ENCODE measurements around the gene MKI67.
"Not testable (repeated sequence)": the region's sequence is repeated elsewhere in the genome, so short reads cannot be mapped to it uniquely, and the experiment has no call there.

MKI67 gene, protein sequence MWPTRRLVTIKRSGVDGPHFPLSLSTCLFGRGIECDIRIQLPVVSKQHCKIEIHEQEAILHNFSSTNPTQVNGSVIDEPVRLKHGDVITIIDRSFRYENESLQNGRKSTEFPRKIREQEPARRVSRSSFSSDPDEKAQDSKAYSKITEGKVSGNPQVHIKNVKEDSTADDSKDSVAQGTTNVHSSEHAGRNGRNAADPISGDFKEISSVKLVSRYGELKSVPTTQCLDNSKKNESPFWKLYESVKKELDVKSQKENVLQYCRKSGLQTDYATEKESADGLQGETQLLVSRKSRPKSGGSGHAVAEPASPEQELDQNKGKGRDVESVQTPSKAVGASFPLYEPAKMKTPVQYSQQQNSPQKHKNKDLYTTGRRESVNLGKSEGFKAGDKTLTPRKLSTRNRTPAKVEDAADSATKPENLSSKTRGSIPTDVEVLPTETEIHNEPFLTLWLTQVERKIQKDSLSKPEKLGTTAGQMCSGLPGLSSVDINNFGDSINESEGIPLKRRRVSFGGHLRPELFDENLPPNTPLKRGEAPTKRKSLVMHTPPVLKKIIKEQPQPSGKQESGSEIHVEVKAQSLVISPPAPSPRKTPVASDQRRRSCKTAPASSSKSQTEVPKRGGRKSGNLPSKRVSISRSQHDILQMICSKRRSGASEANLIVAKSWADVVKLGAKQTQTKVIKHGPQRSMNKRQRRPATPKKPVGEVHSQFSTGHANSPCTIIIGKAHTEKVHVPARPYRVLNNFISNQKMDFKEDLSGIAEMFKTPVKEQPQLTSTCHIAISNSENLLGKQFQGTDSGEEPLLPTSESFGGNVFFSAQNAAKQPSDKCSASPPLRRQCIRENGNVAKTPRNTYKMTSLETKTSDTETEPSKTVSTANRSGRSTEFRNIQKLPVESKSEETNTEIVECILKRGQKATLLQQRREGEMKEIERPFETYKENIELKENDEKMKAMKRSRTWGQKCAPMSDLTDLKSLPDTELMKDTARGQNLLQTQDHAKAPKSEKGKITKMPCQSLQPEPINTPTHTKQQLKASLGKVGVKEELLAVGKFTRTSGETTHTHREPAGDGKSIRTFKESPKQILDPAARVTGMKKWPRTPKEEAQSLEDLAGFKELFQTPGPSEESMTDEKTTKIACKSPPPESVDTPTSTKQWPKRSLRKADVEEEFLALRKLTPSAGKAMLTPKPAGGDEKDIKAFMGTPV (N-terminal part only)

DNA sequence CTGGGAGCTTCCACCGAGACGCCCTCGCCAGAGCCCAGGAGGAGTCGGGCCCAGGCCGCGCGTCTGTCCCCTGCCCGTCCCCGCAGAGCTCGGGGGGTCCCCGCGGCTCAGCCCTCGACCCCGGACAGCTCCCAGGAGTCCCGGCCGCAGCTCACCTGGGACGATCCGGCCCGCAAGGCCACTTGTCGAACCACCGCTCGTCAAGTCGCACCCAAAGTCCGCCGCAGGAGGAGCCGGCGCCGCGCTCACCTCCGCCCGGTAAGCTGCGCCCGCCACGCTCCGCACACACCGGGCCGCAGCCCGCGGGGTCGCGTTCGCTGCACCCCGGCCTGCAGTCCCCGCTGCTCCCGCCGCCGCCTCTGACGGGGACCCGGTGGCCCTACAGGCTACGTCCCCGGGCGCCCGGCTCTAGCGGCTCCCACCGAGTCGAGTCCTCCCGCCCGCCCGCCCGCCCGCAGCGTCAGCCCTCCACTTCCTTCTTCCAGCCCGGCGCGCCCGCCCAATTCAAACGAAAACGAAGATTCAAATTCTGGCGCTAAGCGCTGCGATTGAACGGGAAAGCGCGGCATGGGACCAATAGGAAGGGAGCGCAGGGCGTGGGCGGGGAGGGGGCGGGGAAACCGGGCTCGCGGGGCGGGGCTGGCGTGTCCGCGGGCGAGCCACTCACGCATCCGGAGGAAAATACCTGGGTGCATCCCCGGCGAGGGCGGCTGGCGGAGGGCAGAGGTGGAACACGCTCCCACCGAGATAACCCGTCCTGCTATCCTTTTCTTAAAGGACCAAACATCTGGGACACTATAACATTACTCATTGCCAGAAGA lies at the start of gene MKI67:
Gene MKI67 (minus strand): TSS at position 480 of the 821 bp plus-strand sequence. CDS start 756 bp downstream, outside the sequence.
- peak; percentile 91 for DNase-seq

DNA sequence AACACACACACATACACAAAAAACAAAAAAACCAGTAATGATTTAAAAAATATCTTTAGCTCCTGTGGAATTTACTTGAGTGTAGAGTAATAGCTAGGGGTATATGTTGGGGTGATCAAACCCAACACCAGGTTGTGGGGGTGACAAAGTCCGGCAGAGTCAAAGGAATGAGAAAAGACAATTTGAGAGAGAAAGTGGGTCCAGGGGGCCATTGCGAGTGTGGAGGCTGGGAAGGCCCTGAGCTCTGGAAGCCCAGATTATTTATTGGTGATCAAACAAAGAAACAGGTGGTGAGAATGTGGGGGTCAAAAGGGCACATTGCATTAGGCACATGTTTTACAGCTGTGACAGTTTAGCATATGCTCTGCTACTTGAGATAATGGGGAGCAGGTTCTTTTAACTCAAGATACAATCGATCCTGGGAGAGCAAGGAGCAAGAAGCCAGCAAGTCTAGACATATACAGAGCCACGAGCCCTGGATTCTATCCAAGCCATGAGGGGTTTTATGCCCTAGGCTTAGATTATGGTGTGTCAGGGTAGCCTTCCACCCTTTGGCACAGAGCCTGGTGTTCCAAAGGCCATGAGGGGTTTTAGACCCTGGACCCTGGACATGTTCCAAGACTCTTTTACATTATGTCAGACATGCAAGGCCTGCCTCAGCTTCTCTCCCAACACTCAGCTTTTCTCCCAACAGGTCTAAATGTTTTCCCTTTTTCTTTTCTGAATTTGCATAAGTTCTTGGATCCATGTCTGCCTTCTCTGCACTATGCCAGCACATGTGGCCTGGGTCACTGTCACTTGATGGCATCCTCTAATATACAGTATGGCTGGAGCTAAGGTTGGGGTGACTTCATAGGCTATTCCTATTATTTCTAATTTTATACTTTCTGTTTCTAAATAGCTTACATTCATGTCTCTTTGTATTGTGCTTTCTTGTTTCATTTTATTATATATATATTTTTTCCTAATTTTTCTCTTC lies 48.6 kb upstream of the MKI67 start:
- DNase-seq: no peak

DNA sequence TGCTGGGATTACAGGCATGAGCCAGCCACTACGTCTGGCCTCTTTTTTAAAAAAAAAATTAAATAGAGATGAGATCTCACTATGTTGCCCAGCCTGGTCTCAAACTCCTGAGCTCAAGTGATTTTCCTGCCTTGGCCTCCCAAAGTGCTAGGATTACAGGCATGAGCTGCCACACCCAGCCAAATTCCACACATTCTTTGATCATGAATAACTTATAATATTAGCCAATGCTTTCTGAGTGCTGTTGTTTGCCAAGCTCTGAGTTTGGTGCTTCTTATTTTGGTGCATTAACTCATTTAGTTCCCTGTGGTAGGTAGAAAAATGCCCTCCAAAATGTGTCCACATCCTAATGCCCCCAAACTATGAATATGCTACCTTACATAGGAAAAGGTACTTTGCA lies 47.2 kb upstream of the MKI67 start:
- DNase-seq: no peak

DNA sequence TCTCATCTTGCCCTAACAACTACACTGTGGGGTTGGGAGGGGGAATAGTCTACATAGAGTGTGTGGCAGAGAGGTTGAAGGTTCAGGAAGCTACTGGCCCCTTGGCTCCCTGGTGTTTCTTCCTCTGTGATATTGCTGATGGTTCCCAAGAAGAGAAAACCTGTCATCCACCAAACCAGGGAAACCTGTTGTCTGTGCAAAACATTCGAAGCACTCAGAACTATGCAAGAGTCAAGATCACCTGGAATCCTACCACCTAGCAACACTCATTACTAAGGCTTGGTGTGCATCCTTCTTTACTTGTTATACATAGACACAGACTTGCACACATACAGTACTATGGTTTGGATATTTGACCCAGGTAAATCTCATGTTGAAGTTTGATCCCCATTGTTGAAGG lies 46.5 kb upstream of the MKI67 start:
- no peak for DNase-seq

DNA sequence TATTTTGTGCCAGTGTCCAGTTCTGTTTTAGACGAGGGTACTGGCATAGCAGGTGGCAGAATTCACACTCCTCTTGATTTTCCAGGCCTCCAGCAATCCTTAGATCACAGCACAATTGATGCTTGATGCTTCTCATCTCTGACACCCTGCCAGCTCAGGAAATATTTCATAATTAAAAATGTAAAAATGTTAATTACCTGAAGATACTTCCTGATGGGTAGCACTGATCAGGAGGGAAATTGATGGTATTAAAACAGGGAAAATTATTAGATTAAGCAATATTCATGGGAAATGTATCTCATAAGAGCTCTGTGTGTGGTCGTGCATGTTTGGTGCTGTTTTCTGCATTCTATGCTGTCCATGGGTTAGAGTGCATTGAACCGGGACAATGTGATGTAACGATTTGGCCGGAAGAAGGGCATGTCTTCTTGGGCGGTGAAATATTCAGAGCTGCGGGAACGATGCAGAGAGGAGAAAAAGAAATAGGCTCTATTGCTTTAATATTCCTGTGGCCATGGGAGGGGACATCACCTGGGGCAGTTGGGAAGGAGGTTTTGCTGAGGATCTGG lies 43.7 kb upstream of the MKI67 start:
- no peak for DNase-seq

DNA sequence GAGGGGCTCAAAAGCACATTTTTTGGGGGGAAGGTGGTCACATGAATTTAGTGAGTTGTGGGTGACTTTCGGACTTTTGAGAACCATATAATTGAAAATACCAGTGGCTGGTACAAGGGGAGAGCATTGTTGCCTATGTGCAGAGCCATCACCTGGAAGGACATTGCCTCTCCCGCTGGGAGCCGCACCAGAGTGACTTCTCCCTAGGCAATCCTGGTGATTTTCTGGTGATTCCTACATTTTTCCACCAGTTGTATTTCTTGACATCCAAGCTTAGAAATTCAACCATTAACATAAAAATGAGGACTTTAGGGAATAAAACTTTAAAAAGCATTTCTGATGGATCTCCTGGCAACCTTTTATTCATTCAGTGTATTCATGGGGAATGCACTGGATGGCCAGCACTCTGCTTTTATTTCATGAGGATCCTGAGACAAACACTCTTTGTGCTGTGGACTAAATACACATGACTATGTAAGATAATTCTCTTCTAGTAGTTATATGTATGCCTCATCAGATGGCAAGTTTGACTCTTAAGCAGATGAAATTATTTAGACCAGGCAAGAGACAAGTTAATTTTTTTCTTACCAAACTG lies 41.8 kb upstream of the MKI67 start:
- no peak for DNase-seq

DNA sequence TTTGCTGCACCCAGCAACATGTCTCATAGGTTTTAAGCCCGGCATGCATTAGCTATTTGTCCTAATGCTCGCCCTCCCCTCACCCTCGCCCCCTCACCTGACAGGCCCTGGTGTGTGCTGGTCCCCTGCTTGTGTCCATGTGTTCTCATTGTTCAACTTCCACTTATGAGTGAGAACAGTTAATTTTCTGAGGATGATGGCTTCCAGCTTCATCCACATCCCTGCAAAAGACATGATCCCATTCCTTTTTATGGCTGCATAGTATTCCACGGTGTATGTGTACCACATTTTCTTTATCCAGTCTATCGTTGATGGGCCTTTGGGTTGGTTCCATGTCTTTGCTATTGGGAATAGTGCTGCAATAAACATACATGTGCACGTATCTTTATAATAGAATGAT lies 40.9 kb upstream of the MKI67 start:
- not testable (repeated sequence) for DNase-seq

DNA sequence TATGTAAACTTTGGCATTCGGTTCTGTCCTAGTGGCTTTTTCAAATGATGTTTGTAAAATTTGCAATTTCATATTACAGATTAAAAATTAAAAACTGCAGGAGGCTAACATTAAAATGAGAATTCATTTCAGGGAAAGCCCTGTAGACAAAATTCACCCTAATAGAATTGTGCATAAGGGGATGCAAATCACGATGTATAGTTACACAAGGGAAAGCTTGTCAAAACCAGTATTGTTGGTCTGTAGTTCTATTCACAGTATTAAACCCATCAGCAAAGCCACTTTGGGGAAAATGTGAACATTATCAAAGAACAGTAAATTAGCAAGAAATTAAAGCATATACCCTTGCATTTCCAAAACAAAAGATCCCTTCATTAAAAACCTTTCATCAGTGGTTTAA lies 39.9 kb upstream of the MKI67 start:
- DNase-seq: no peak

DNA sequence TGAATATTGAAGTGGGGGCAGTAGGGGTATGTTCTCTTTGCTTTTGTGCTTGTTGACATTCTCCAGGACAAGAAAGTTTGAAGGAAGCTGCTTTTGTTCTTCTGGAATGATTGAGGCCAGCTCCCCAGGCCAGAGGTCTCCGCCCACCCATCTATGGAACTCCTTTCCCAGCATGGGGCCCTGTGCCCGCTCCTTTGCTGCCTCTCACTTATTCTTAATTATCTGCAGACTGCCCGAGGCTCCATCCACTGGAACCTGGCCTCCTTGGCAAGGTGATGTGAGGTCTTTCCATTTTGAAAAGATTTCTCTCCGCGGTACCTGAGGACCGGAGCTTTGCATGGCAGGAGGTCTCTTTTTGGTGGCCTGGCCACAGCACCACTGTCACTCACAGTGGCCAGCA lies 39.3 kb upstream of the MKI67 start:
- DNase-seq: no peak

DNA sequence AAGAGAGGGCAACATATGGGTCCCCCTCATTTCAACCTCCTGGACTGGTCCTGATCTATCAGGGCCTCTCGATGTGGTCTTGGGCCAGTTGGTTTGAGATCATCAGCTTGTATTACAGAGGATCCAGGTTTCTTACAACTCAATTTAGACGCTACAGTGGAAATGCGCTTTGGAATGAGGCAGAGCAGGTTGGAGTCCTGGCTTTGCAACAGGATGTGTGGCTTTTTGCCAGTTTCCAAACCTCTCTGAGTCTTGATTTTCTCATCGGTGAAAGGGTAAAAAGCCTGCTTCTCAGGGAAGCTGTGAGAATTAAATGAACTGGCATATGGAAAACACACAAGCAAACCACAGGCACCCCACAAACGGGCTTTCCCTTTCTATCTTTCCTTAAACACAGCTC lies 37.5 kb upstream of the MKI67 start:
- DNase-seq: no peak

DNA sequence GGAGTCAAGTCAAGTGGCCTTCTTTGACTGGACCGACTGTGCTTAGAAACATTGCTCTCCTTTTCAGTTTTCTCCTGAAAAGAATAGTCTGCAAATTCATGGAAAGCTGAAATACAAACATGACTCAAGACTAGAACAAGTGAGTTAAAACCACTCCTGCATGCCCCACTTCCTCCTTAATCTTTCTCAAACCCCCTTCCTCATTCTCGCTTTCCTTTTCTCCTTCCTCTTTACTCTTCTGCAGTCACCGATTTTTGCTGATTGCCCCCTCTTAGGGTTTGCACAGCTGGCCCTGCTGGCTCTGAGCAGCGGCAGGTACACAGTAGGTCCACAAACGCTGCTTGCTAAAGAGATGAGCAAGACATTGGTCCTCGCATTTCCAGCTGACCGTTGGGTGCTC lies 34.8 kb upstream of the MKI67 start:
- DNase-seq: no peak

DNA sequence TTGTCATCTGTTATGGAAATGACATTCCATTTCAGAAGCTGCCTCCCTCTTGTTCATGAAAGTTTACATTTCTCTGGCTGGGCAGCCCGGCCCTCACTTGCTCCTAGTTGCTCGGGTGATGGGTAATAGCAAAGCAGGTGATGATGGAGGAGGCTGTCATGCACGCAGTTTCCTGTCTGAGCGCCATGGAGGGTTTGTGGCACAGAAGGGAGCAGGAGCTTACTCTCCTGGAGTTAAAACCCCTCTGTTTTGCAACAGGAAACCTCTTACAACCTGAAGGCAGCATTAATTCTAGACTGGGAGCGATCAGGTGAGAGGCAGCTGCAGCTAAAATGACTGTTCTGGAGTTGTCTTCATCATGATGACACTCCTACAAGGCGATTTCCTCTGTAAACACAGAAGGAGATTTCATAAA lies 34.1 kb upstream of the MKI67 start:
- DNase-seq: no peak

DNA sequence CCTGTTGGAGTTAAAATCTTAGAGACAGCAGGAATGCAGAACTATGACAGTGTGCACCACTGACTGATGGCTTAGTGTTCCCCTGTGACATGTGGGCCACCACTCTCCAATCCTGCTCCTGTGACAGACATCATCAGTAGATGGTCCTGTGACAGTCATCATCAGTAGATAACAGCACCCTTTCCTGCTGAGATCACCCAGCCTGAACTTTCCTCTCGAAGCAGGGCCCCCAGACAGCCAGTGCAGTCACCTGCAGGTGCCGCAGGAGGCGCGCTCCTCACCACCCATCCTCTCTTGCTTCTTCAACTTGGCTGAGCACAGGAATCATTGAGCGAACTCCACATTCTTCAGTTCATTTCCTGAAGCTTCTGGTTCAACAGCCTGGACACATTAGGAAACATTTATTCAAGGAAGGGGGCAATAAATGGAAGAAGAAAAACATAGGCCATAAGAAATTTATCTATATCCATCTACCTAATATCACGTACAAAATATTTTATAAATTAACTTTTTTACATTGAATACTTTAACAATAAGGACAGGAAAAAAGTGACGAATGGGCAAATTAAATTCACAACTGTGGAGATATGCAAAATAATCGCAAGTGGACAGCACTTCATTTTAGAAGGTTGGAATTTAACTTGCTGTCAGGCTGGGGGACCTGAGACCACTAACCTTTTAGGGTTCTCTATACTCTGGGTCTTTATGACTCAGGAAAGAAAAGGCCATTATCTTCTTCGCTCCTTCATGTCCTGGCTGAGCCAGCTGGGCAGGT lies 32.0 kb upstream of the MKI67 start:
- no peak for DNase-seq

DNA sequence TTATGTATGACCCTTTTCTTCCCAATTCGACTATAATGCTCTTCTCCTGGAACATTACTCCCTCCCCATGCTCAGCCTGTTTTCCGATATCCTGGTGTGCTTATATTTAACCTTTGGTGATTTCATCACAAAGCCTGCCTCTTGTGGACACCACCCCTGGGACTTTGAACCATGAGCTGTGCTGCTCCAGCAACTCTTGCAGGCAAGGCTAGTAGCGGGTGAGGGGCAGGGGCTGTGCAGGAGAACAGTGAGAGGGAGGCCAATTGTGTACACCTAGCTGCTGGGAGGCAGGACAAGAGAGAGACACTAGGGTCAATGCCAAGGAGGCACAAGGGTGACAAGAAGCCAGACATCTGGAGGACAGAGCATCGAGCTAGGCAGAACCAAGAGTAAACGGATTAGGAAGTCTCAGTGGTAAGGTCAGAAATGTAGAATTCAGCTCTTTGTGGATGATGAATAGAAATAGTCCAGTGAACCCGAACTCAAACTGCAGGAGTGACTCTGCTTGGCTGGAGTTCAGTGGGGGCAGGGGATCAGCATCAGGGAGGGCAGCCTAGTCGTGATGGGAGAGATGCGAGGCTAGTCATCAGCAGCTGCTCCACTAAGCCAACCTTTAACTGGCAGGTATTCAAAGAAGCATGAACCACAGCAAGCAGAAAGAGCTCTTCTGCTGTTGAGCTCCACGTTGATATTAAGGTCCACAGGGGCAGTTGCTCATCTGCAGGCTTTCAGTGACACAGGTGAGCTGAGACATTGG lies 31.0 kb upstream of the MKI67 start:
- DNase-seq: no peak

DNA sequence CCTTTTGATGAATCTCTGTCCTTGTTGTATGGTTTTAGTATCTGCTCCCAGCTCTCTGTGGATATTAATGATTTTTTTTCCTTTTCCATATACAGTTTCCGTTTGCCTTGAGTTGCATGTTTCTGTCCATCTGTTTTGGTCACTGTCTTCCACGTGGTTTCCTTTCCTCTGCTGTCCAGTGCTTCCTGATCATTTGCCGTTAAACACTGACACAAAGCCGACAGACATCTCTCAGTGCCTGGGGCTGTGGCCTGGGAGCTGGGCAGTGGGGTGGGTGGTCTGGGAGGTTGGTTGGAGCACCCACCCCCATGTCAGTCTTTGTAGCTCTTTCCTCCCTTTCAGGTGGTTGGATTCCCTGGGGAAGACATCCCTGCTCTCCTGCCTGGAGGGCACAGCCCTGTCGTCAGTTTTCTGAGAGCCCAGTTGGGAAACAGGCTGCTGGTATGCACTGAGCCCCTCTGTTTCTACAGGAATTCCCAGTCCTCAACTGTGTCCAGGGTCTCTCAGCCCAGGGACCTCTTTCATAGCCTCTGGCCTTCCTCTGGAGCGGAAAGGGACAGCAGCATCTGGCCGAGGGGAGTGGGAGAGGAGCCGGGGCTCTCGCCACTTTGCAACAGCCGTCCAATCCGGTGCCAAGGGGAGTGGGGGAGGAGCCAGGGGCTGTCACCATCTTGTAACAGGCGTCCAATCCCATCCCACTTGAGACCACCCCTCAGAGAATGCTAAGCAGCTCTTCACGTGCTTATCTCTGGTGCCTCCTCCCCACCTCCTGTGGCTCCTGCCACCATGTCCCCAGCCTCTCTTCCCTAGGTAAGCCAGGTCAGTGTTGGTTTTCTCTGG lies 26.7 kb upstream of the MKI67 start:
- no peak for DNase-seq

DNA sequence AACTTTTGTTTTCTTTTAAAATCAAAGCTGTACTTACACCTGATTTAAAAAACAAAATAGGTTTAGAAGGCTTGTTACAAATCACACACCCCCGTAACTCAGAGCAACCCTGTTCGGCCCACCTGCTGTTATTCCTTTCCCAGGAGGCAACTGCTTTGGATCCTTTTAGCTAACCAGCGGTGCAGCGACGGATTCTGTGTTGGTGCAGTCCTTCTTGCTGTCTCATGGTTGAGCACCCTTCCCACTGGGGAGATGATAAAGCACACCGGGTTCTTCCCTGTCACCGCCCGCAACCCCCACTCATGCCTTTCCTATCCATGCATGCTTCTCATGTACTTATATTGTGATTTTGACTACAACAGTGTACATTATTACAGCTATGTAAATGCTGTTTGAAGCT lies 24.8 kb upstream of the MKI67 start:
- DNase-seq: no peak

DNA sequence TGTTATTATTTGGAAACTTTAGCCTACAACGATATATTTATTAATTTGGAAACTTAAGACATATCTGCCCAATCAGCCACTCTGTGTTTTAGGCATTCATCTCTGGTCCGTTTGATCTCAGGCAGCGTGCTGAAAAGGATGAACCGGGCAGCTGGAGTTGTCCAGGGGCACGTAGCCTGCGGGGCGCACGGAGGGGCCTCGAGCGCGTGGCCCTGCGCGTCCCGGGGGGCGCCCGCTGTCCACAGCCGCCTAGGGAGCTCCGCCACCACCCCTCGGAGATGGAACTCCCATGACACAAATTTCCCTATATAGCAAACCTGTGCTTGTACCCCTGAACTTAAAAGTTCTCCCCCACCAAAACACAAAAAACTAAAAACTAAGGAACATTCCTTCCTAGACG lies 24.3 kb upstream of the MKI67 start:
- no peak for DNase-seq

DNA sequence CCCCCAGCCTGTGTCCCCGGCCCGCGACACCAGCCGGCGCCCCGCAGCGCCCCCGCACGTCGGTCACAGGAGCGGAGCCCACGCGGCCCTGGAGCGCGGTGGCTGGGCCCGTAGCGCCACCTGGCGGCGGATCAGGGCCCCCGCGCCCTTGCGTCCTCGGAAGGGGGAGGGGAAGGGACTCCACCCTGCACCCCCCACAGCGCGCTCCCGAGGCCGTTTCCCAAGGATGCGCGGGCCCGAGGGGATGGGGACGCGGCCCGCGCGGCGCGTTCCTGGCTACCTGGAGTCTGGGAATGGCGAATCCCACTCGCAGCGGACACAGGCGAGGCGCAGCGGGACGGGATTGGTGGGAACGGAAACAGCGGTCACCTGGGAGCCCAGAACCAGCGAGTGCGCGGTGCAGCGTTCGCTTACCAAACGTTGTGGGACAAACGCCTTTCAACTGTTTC lies 23.8 kb upstream of the MKI67 start:
- DNase-seq: peak; percentile 78

All from CD4-positive, alpha-beta T cell treated with Interleukin-15 for 1 hour (primary cell).